NCI-H1930 (cell line): ENCODE measurements around the gene ZNF408.
"Not testable (repeated sequence)": the region's sequence is repeated elsewhere in the genome, so short reads cannot be mapped to it uniquely, and the experiment has no call there.

ENCODE experiments used
- DNase-seq, 2 experiments: peaks; one replicate each; lab custom pipeline; 2025; lab: John Stamatoyannopoulos, UW

Gene ZNF408

DNA sequence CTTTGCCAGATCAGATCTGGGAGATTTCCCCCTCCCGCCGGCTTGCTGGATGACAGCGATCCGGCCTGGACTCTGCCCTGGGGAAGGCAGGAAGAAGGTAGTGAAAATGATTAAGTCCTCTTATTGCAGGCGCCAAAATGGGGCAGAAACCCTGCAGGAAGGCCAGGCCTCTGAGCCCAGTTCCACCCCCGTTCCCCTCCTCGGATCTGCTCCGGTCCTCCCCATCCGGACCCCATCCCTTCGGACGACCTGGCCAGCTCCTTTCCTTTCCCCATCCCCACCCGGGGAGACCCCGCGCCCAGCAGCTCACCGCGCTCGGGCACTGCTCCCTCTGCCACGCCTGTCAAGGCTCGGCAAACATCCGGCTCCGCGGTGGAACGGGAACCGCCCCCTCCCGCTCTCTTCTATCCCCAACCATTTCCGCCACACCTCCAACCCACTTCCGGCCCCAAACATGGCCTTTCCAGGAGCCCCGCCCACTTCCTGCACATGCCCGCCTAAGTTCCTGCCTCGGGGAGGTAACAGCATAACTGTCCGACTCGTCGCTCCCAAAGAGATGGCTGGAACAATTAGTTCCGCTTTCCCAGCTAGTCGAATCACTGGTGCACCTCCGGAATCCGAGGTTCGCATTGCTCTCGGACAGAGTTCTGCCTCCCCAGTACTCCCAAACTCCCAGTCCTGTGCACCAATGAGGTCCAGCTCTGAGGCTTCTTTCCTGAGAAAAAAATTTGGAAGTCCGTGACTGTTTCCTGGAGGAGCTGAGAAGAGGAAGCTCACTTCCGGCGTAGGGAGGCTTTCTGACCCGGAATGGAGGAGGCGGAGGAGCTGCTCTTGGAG is at the start of gene ZNF408, which contains the start of gene ARHGAP1:
Gene ZNF408, plus strand, starts transcription at position 791 of the 837 bp plus-strand sequence. Its CDS starts 17 bp downstream, at position 808.
Gene ARHGAP1, minus strand, starts transcription at position 379 of the 837 bp plus-strand sequence. CDS start 4,512 bp downstream, outside the sequence.
- peak; percentile 99 to 100 for DNase-seq

- no peak for DNase-seq
Observed at GRCh38 chr11:46655631-46656030, 45.2 kb upstream of the ZNF408 start.

GRCh38 chr11:46657186-46657585 is 43.6 kb upstream of the ZNF408 start:
- no peak for DNase-seq

DNA sequence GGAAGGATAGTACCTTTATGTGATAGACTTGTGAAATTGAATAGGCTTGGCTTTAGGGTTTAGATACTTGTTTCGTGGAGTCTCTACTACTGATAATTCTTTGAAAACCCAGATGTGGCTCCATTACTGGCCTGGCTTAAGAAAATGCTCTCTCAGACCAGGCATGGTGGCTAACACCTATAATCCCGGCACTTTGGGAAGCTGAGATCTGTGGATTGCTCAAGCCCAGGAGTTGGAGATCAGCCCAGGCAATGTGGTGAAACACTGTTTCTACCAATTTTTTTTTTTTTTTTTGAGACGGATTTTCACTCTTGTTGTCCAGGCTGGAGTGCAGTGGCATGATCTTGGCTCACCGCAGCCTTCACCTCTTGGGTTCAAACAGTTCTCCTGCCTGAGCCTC is 42.6 kb upstream of the ZNF408 start:
- DNase-seq, result no peak

DNA sequence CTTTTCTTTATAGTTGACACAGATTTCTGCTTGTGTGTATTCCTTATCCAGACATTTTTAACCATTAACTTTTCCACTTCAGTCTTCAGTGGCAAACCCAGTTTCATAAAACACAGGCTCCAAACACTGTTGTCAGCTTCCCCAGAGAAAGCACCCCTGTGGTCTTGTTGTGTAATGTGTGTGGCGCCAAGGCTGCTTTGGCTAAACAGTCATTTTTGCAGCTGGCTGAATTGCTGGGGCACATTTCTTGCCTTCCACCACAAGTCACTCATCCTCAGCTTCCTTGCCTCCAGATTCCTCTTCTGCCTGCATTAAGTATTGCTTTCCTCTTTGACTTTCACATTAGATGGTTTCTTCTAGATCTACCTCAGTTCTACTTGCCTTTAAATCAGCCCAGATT is 40.9 kb upstream of the ZNF408 start:
- DNase-seq, result no peak

- DNase-seq, result no peak
Observed at GRCh38 chr11:46661836-46662235, 39.0 kb upstream of the ZNF408 start.

- DNase-seq, result no peak
Observed at GRCh38 chr11:46662366-46662765, 38.5 kb upstream of the ZNF408 start.

DNA sequence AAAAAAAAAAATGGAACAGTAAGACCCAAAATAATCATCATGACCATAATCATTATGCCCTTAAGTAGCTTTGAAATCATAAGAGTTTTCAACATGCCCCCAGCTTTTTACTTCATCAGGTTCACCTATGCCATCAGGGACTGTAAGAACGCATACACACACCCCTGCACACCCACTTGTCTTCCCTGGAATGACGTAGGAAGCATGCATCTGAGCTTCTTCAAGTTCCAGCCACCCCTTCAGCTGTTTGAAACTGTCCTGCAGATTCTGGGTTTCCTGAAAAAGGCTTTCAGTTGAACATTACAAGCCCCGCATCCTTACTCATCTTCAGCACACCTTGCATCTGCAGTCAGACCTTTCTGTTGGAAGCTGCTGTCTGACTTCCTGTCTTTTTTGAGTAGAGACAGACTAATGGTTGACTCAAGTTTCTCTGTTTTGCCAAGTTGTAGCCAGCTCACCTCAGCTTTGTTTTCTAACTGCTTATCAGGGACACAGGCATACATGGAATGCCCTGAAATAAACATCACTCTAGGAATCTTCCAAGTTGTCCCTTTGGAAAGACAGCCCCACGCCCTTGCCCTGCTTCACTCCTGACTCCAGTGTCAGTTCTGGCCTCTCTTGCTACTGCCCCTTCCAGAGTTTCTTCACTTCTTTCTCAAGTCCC is 37.4 kb upstream of the ZNF408 start:
- DNase-seq, result no peak

DNA sequence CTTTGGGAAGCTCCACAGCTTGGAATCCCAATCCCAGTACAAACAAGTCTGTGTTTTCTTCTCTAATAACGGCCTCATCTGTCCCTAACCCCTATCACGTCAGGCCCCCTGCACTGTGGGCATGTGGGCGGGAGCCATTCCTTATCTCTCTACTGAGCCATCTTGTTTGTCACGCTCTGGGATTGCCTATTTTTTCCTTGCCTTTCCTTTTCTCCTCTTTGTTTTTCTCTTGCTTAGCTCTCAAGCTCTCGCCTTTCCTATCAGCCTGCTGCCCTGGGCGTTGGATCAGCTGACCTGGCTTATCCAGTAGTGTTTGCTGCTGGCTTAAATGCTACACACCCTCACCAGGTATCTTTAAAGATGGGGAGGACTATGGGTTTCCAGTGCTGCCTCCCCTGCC is 36.2 kb upstream of the ZNF408 start:
- no peak for DNase-seq

DNA sequence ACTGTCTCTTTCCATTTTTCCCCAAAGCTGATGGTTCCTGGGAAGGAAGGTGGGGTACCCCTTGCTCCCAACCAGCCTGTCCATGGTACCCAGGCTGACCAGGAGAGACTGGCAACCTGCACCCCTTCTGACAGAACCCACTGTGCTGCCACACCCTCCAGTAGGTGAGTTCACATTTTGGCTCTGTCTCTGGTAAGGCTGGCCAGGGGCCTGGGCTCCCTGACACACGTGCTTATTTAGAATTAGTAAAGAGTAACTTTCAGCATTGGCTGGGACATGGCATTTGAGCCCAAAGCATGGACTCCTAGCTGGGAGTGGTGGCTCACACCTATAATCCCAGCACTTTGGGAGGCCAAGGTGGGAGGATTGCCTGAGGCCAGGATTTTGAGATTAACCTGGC is 35.5 kb upstream of the ZNF408 start:
- no peak for DNase-seq

DNA sequence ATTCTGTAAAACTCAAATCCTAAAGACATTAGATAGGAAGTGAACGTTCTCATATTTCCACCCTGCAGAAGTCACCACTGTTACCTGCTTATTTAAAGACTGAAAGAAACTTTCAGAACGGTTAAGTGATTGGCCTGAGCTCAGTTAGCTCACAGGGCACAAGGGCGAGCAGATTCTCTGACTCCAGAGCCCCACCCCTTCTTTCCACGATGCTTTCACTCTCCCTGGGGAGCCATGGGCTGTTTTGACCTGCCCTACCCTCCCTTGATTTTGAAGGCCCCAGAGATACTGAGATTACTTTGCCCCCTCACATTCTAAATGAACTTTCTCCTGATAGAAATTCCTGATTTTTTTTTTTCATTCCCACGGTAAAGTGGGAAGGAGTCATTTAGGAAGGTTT is 34.3 kb upstream of the ZNF408 start:
- no peak for DNase-seq

- no peak for DNase-seq
Observed at GRCh38 chr11:46667043-46667481, 33.8 kb upstream of the ZNF408 start.

- DNase-seq, result no peak
Observed at GRCh38 chr11:46668480-46669085, 32.2 kb upstream of the ZNF408 start.

GRCh38 chr11:46669711-46670139 is 31.1 kb upstream of the ZNF408 start:
- DNase-seq, result no peak

DNA sequence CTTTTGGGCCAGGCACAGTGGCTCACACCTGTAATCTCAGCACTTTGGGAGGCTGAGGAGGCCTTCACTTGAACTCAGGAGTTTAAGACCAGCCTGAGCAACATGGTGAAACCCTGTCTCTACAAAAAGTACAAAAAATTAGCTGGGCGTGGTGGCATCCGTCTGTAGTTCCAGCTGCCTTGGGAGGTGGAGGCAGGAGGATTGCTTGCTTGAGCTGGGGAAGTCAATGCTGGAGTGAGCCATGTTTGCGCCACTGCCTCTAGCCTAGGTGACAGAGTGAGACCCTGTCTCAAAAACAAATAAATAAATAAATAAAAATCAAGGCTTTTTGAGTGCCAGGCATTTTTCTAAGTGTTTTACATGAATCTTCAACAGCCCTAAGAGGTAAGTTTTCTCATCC is 30.3 kb upstream of the ZNF408 start:
- DNase-seq, result not testable (repeated sequence)

DNA sequence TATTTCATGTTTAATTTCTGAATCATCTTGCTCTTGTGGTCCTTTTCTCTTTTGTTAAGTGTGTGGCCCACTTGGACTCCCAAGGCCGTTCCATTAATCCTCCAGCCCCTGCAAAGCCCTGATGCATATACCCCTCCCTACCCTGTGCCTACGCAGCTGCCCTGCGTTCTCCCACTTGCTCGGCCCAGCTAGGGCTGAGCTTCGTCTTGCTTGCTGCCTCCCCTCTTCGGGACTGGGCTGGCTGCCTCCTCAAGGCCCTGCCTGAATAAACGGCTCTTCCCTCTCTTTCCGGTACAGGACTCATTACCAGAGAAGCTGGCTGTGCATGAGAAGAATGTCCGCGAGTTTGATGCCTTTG is 28.9 kb upstream of the ZNF408 start:
- no peak for DNase-seq

DNA sequence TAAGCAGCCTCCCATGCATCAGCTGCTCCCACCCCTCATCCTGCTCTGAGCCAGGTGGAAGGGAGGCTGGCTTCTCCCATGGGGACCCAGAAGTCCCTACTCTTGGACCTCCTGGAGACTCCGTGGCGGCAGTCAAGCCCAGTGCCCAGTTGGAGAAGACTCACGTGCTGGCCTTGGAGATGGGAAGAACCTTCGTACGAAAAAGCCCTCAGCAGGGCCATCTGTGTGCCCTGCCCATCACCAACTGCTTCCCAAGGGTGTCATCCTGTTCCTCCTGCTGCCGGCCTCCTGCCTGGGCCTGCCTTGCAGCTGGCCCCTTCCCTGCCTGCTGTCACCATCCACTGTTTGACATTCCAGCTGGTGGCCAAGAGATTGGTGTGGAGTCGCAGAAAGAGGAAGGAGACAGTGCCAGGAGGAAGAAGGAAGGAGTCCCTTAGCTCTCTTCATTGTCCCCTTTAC is 28.4 kb upstream of the ZNF408 start:
- no peak for DNase-seq

DNA sequence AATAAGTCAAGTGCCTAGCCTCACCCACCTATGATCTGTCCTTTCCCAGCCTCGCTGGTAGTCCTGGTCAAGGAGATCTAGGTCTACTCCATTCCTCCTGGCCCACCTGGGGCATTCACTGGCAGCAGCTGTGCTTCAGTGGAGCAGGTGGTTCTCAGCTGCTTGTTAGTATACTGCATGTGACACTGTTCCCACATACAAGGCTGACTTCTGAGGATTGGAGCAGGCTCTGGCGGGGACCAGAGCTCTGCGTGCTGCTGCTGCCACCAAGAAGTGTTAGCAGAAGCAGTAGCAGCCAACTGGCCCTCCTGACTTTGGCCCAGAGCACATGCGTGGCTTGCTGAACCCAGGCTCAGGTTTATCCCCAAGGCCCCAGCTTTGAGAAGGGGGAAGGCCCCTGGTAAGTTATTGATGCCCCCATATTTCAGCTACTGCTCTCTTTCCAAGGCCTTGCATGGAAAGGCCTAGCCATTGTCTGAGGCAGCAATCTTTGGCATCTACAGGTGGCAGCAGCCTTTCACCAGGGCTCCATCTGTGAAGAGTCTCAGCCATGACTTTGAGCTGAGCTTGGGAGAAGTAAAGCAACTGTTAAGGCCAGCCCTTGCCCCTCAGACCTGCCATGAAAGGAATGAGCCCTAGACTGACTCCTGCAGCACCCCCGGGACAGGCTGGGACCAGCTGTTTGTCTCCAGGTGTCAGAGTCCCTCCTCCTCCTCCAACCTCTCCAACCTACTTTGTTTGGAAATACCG is 26.9 kb upstream of the ZNF408 start:
- DNase-seq, result no peak

GRCh38 chr11:46674463-46675287 is 26.2 kb upstream of the ZNF408 start:
- no peak for DNase-seq

DNA sequence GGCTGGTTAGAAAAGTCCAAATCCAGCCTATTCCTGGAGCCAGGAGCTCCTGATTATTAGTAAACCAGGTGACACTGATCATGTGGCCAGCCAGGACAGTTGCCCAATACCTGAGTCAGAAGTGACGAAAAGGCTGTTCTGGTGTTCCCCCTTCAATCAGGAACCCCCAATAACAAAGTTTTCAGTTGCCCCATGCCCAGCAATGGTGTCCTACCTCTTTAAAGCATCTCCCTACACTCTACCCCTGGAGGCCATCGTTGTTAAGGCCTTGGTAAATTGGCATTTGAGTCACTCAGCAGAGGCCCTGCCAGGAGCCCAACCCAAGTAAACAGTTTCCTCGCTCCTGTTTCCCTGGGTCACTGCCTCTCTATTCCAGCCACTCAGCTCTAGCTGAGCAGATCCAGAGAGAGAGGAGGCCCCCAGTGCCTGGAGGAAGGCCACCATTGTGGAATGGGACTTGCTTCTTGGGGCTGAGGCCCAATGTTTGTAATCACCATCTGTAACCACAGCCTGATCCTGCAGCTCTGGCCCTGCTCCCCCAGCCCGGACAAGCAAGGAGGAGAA is 25.5 kb upstream of the ZNF408 start:
- DNase-seq, result no peak

DNA sequence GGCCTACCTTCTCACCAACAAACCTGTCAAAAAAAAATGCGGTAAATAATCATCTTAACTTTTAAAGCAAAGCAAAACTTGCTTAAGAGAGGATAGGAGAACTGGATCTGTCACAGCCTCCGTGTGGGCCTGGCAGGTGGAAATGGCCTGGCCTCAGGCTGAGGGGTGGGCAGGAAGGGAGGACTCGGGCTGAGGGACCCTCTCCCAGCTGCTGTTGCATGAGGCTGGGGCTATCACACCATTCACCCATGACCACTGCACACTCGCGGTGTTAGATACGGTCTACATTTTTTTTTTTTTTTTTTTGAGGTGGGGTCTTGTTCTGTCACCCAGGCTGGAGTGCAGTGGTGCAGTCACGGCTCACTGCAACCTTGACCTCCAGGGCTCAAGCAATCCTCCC is 24.9 kb upstream of the ZNF408 start:
- no peak for DNase-seq
